HT1080 (cell line): ENCODE results near the gene KBTBD13. TPM values are rescaled to one million over a fixed set of nuclear protein-coding genes. Genes with fewer than 3 reads are reported as not detected.
"Not testable (repeated sequence)": the region's sequence is repeated elsewhere in the genome, so short reads cannot be mapped to it uniquely, and the experiment has no call there.

Experiments used
- DNase-seq: peaks from one replicate; pipeline ENCODE4 v3.0.0-alpha.2; 2015; ENCODE audit warnings: low read depth
- total RNA-seq: library from RNA; depleted of rRNA; stranded (reverse); fragments of >200 nt; shearing (Covaris generic); gene quantifications from 2 replicates; pipeline ENCODE4 v1.2.3, GENCODE V29; 2014

Gene KBTBD13
- total RNA-seq, 1 experiment from 2014 or later = not detected

- DNase-seq = no peak
These were observed 11.5 kb downstream of the KBTBD13 start for GRCh38 chr15:65087873-65088642.

GRCh38 chr15:65088643-65089021 lies 12.1 kb downstream of the KBTBD13 start:
- no peak for DNase-seq

- DNase-seq = no peak
These were observed 12.8 kb downstream of the KBTBD13 start for GRCh38 chr15:65089206-65089824.

GRCh38 chr15:65091946-65092770 lies 15.6 kb downstream of the KBTBD13 start:
- DNase-seq = no peak

- DNase-seq = no peak
These were observed 16.6 kb downstream of the KBTBD13 start for GRCh38 chr15:65092911-65093792.

GRCh38 chr15:65093793-65094170 lies 17.2 kb downstream of the KBTBD13 start:
- DNase-seq = not testable (repeated sequence)

GRCh38 chr15:65094294-65094995 lies 17.9 kb downstream of the KBTBD13 start:
- DNase-seq = no peak

GRCh38 chr15:65095011-65095746 lies 18.6 kb downstream of the KBTBD13 start:
- DNase-seq = no peak

- no peak for DNase-seq
These were observed 19.2 kb downstream of the KBTBD13 start for GRCh38 chr15:65095747-65096104.

- DNase-seq = no peak
These were observed 20.2 kb downstream of the KBTBD13 start for GRCh38 chr15:65096481-65097385.

GRCh38 chr15:65097651-65098263 lies 21.2 kb downstream of the KBTBD13 start:
- DNase-seq = no peak

- DNase-seq = no peak
These were observed 22.8 kb downstream of the KBTBD13 start for GRCh38 chr15:65099336-65099735.

- DNase-seq = not testable (repeated sequence)
These were observed 23.3 kb downstream of the KBTBD13 start for GRCh38 chr15:65099801-65100200.

GRCh38 chr15:65100442-65100841 lies 23.9 kb downstream of the KBTBD13 start:
- no peak for DNase-seq

- peak; percentile 40 for DNase-seq
These were observed 24.9 kb downstream of the KBTBD13 start for GRCh38 chr15:65101411-65101890.

- DNase-seq = no peak
These were observed 25.6 kb downstream of the KBTBD13 start for GRCh38 chr15:65101891-65102708.

- DNase-seq = no peak
These were observed 26.4 kb downstream of the KBTBD13 start for GRCh38 chr15:65102912-65103311.
